PFSK-1 (cell line): ENCODE measurements around the gene BPIFA1.

Experiments
- FOXP2 ChIP-seq: optimal IDR thresholded peaks from 2 replicates; pipeline ENCODE3; 2011; ENCODE audit warnings: borderline replicate concordance, control low read depth, inconsistent platforms; ENCODE audit not compliant: insufficient read depth; ENCODE audit errors: extremely low read length, extremely low read depth
- POLR2AphosphoS5 ChIP-seq: IDR thresholded peaks from 2 replicates; pipeline ENCODE4 v1.6.1; 2012; ENCODE audit warnings: low read depth, mild to moderate bottlenecking, control low read depth, low read length, moderate library complexity
- SIN3A ChIP-seq: IDR thresholded peaks from 2 replicates; pipeline ENCODE4 v1.6.1; 2012; ENCODE audit warnings: mild to moderate bottlenecking, low read length, moderate library complexity, borderline replicate concordance; ENCODE audit not compliant: insufficient read depth
- TAF1 ChIP-seq: IDR thresholded peaks from 2 replicates; pipeline ENCODE4 v1.6.1; 2012; ENCODE audit warnings: low read length, control low read depth, borderline replicate concordance; ENCODE audit not compliant: insufficient read depth
- TF ChIP-seq, protein P1 (sequence below), 2 experiments: IDR thresholded peaks; 2 replicates each; pipeline versions ENCODE4 v1.6.1 to v1.8.0; 2011 to 2012; ENCODE audit warnings: low read depth in 2 of 2, low read length in 2 of 2, control low read depth in 1 of 2, inconsistent platforms in 1 of 2, mild to moderate bottlenecking in 1 of 2, moderate library complexity in 1 of 2; ENCODE audit not compliant: insufficient read depth in 1 of 2

BPIFA1 gene

DNA sequence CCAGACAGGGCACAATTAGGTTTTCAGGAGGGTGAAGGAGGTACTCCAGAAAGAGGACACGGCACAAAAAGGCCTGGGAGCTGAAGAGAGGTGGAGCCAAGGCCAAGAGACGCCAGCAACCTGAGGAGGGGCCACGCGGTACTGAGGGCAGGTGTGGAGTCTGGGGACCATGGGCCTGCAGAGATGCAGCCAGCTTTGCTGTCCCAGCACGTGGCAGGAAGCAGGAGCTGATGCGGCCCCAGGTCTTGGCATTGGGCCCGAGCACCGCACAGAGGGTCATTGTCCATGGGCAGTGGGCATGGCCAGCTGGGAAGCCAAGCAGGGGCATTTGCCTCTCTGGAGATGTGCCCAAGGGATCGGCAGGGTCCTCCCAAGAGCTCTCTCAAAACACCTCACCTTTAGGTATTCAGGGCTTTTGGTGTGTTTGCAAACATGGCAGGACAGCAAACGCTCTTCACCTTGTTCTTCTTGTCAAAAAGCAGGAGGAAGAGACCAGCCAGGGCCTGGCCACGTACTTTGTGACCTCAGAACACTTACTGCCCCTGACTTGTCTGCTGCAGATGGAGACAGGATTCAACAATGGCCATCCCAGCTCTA is 45.9 kb downstream of the BPIFA1 start:
- TF ChIP-seq, protein P1, sequence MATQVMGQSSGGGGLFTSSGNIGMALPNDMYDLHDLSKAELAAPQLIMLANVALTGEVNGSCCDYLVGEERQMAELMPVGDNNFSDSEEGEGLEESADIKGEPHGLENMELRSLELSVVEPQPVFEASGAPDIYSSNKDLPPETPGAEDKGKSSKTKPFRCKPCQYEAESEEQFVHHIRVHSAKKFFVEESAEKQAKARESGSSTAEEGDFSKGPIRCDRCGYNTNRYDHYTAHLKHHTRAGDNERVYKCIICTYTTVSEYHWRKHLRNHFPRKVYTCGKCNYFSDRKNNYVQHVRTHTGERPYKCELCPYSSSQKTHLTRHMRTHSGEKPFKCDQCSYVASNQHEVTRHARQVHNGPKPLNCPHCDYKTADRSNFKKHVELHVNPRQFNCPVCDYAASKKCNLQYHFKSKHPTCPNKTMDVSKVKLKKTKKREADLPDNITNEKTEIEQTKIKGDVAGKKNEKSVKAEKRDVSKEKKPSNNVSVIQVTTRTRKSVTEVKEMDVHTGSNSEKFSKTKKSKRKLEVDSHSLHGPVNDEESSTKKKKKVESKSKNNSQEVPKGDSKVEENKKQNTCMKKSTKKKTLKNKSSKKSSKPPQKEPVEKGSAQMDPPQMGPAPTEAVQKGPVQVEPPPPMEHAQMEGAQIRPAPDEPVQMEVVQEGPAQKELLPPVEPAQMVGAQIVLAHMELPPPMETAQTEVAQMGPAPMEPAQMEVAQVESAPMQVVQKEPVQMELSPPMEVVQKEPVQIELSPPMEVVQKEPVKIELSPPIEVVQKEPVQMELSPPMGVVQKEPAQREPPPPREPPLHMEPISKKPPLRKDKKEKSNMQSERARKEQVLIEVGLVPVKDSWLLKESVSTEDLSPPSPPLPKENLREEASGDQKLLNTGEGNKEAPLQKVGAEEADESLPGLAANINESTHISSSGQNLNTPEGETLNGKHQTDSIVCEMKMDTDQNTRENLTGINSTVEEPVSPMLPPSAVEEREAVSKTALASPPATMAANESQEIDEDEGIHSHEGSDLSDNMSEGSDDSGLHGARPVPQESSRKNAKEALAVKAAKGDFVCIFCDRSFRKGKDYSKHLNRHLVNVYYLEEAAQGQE (IDR thresholded peaks at IDR 0.05; ENCODE audit: insufficient read depth in 1 of 2, low read depth in 2 of 2, low read length in 2 of 2): no peak
- no peak for TF ChIP-seq TAF1
- no peak for TF ChIP-seq FOXP2
- TF ChIP-seq POLR2AphosphoS5: no peak

DNA sequence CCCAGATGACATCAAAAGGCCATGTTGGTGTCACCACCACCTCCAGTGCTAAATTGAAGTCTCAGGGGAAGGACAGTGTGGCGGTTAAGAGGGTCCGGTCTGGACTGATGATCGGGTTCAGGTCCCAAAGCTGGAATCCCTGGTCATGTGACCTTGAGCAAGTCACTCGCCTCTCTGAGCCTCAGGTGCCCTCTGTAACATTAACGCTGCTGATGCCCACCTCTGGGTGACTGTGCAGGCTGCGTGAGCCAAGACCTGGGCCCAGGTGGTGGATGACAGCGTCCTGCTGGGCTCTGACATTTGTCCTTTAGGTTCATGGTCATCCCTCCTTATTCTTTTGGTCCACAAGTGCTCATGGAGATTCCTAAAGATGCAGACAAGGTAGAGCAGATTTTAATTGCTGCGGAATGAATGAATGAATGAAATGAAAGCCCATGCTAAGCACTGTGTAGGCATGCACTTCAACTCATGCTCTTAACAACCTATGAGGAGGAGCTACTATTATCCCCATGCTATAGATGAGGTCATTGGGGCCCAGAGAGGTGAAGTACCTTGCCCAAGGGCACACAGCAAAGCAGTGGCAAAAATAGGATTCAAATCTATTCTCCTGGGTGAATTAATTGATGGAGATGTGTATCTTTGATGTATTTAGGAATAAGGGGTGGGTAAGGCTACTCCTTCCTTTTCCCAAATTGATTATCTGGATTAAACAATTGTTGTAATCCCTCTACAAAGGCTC is 46.6 kb downstream of the BPIFA1 start:
- TF ChIP-seq SIN3A: no peak

DNA sequence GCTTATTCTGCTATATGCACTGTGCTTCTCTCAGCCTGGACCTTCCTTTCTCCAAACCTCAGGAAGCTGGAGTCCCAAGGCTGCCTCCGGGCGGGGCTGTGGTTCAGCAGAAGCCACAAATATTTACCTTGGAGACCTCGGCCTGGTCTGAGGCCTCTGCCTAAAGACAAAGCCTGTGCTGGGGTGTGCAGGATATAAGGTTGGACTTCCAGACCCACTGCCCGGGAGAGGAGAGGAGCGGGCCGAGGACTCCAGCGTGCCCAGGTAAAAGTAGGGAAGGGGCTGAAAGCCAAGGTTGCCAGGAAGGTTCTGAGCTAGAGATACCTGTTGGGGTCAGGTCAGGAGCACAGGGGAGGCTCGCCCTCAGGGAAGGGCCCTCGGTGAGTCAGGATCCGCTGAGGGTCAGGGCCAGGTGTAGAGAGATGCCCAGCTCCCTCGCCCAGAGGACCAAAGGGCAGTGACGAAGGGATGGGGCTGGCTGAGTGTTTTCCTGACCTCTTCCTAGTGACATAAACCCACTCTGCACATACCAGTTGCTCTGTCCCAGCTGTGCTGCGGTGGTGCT is 47.3 kb downstream of the BPIFA1 start, which contains the start of gene BPIFB1:
Gene BPIFB1, plus strand, starts transcription at position 224 of the 565 bp plus-strand sequence. CDS start 2,860 bp downstream, outside the sequence.
- TF ChIP-seq SIN3A (no peak), FOXP2 (no peak), TAF1 (no peak), POLR2AphosphoS5 (no peak)
- TF ChIP-seq, protein P1 (IDR thresholded peaks at IDR 0.05; ENCODE audit: insufficient read depth in 1 of 2, low read depth in 2 of 2, low read length in 2 of 2): no peak

DNA sequence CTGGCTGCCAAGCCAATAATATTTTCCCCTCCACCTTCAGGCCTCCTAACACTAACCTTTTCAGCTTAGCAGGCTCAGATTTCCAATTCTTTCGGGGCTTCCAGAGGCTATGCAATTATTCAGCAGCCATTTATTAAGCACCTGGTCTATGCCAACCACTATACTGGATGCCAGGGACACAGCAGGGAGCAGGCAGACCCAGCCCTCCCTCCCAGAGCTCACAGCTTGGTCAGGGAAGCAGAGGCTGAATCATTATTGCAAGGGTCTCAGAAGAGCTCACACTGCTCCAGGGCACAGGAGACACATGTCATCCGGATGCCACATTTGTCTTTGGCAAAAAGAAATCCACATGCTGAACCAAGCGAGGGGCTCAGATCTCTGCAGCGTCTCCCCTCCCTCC is 48.5 kb downstream of the BPIFA1 start:
- TF ChIP-seq POLR2AphosphoS5 (no peak), FOXP2 (no peak), TAF1 (no peak)

DNA sequence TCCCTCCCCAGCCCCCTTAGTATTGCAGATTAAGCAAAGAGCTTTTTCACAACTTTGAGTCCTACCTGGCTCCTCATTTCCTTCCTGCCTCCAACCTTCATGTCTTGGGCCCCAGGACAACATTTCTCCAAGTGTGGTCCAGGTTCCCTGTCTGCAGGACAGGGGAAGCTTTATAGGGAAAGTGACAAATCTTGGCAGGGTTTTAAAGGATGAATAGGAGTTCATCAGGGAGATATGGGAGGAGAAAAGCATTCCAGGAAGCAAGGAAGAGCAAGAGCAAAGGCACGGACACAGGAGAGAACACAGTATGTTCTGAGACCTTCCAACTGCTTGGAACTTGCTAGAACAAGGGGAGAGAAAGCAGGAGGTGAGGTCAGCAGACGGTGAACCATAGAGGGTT is 49.1 kb downstream of the BPIFA1 start:
- no peak for TF ChIP-seq SIN3A
- TF ChIP-seq, protein P1 (IDR thresholded peaks at IDR 0.05; ENCODE audit: insufficient read depth in 1 of 2, low read depth in 2 of 2, low read length in 2 of 2): no peak
- TF ChIP-seq TAF1: no peak

DNA sequence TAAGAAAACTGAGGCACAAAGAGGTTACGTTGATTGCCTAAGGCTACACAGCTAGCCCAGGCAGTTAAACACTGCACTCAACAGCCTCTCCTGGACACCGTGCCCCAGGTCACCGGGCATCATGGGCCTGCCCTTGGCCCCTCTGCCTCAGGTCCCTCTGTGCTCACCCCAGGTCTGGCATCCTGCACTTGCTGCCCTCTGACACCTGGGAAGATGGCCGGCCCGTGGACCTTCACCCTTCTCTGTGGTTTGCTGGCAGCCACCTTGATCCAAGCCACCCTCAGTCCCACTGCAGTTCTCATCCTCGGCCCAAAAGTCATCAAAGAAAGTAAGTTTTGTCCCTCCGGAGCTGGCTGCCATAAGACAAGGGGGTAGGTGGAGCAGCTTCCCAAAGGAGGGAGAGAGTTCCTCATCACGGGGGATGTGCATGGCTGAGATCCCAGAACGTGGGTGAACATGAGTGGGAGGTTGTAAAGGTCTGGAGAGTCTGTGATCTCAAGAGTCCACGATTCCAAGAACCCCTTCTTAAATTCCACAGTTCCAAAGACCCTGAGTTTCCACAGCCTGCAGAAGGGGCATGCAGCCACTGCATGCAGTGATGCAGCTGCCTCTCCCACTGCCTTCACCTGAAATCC is 50.2 kb downstream of the BPIFA1 start:
- no peak for TF ChIP-seq POLR2AphosphoS5
- TF ChIP-seq TAF1: no peak
- TF ChIP-seq SIN3A: no peak
- TF ChIP-seq, protein P1 (IDR thresholded peaks at IDR 0.05; ENCODE audit: insufficient read depth in 1 of 2, low read depth in 2 of 2, low read length in 2 of 2): no peak
- TF ChIP-seq FOXP2: no peak
